A673 (cell line): ENCODE measurements around the gene ARPP21. TPM values are rescaled to one million over a fixed set of nuclear protein-coding genes. Genes with fewer than 3 reads are reported as not detected.

Experiments
- BruUV-seq: library from RNA; stranded (reverse); fragments of 400-500 nt; replicated peaks from 2 replicates; lab custom pipeline; 2021; lab: Mats Ljungman, UMichigan
- CTCF ChIA-PET: fragments of 300-600 bp; sonication (Branson Sonifier 250); formaldehyde crosslinking; loops from one replicate; lab custom pipeline; 2022; ENCODE audit warnings: antibody characterized with exemption; lab: Charles Lee
- POLR2A ChIA-PET: fragments of 300-600 bp; sonication (Branson Sonifier 250); formaldehyde crosslinking; loops from one replicate; lab custom pipeline; 2022; ENCODE audit warnings: antibody characterized with exemption; ENCODE audit not compliant: low non-redundant PET; lab: Charles Lee
- DNase-seq: peaks from one replicate; pipeline ENCODE4 v3.0.0-alpha.2; 2015; ENCODE audit warnings: low spot score
- H3K27ac ChIP-seq: fragments of 200-600 bp; sonication (generic); 2 replicates; pipeline ENCODE4 v1.5.1; 2016; ENCODE audit warnings: mixed run types, low read depth, mild to moderate bottlenecking, mixed read lengths, antibody characterized with exemption, low read length; ENCODE audit not compliant: poor library complexity, severe bottlenecking
- H3K27me3 ChIP-seq: fragments of 200-600 bp; sonication (generic); replicated peaks from 2 replicates; pipeline ENCODE4 v1.6.1; 2017; ENCODE audit warnings: mixed run types, low read depth, mild to moderate bottlenecking, mixed read lengths, antibody characterized with exemption, low read length; ENCODE audit not compliant: insufficient read depth, poor library complexity
- H3K36me3 ChIP-seq: fragments of 200-600 bp; sonication (generic); 2 replicates; pipeline ENCODE4 v1.6.1; 2016; ENCODE audit warnings: mixed run types, mild to moderate bottlenecking, mixed read lengths, antibody characterized with exemption, low read length; ENCODE audit not compliant: insufficient read depth, poor library complexity, severe bottlenecking
- H3K4me1 ChIP-seq: fragments of 200-600 bp; sonication (generic); 2 replicates; pipeline ENCODE4 v1.6.1; 2017; ENCODE audit warnings: mixed run types, mild to moderate bottlenecking, mixed read lengths, antibody characterized with exemption, low read length; ENCODE audit not compliant: insufficient read depth, poor library complexity, severe bottlenecking
- H3K4me3 ChIP-seq: fragments of 200-600 bp; sonication (generic); 2 replicates; pipeline ENCODE4 v1.5.1; 2016; ENCODE audit warnings: low read depth, mixed run types, mild to moderate bottlenecking, mixed read lengths, low read length; ENCODE audit not compliant: poor library complexity, severe bottlenecking
- H3K9me3 ChIP-seq: fragments of 200-600 bp; sonication (generic); 2 replicates; pipeline ENCODE4 v1.6.1; 2016; ENCODE audit warnings: mixed run types, low read depth, mild to moderate bottlenecking, mixed read lengths, antibody characterized with exemption, low read length; ENCODE audit not compliant: poor library complexity, severe bottlenecking
- EZH2 ChIP-seq: fragments of 200-600 bp; sonication (generic); IDR thresholded peaks from 2 replicates; pipeline ENCODE4 v1.6.1; 2017; ENCODE audit warnings: borderline replicate concordance, low read depth, mild to moderate bottlenecking, mixed read lengths, antibody characterized with exemption, low read length; ENCODE audit not compliant: poor library complexity, severe bottlenecking
- intact Hi-C: fragments of 100-400 bp; cut with micrococcal nuclease; formaldehyde crosslinking; loops from one replicate; pipeline ENCODE4 v1.10.0; 2022; ENCODE audit not compliant: unreplicated experiment
- total RNA-seq: library from RNA; stranded (reverse); gene quantifications from 2 replicates; pipeline ENCODE4 v1.2.3, GENCODE V29; 2021
- TF ChIP-seq, protein P1 (sequence below): fragments of 300-800, 200-600 bp; sonication (generic); conservative IDR thresholded peaks from 2 replicates; pipeline ENCODE4 v1.5.1; 2017; ENCODE audit warnings: low read depth, mild to moderate bottlenecking, antibody characterized with exemption, low read length, moderate library complexity, mixed read lengths

ARPP21 gene
- total RNA-seq, 1 experiment from 2014 or later = not detected

DNA sequence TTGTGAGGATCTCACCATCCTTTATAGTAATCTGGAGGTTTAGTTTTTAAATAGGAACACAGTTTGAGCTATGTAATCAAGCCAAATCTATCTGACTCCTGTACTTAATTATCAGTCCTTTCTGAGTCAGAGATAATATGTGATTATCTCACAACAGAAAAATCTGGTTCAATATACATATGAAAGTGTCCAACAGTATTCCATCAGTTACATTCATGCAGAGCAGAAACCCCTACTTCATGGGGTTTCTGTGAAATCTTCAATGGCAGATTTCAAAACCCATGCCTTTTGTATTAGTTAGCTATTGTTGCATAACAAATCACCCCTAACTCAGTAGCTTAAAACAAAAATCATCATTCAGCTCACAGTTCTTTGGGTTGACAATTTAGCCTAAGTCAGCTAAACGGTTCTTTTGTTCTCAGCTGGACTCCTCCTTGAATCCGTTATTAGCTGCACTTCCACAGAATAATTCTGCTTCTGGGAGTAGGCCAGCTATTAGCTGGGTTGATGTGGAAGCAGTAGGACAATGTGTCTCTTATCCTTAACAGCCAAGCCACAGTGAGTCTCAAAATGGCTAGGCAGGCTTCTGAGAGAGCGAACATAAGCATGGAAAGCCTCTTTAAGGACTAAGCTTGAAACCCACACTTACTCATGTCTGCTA is 42.9 kb upstream of the ARPP21 start:
- Histone ChIP-seq H3K36me3 (no peaks in the 10 kb centered on the region), H3K4me1 (no peaks in the 10 kb centered on the region), H3K4me3 (no peak overlapping the region), H3K9me3 (no peaks in the 10 kb centered on the region), H3K27ac (no peak overlapping the region), H3K27me3 (no peaks in the 10 kb centered on the region)
- intact Hi-C loops = no loop called here
- no peak for TF ChIP-seq EZH2
- DNase-seq = peak; percentile 4
- no TSS peak for BruUV-seq
- ChIA-PET CTCF (no interaction called here), POLR2A (no interaction called here)

DNA sequence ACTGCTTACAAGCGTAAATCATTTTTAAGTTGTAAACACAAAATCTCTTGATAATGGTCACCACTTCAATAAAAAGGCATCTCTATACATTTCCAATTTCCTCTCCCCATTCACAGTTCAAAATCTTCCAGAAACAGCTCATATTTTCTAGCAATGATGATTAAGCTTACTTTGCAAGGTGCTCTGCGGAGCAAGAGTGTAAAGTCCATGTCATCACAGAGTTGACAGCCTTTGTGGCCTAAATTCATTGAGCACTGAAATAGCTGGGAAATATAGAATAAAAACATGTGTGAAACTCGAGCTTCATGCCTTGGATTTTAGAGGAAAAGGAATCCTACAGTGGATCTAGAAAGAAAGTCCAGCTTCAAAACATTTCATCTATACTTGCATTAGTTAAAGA is 41.8 kb upstream of the ARPP21 start:
- no peak for DNase-seq
- ChIA-PET CTCF (no interaction called here), POLR2A (no interaction called here)
- intact Hi-C loops = no loop called here
- no peak overlapping the region for H3K27ac ChIP-seq
- no peaks in the 10 kb centered on the region for H3K36me3 ChIP-seq
- H3K27me3 ChIP-seq = no peaks in the 10 kb centered on the region
- no peaks in the 10 kb centered on the region for H3K9me3 ChIP-seq
- BruUV-seq = no TSS peak
- no peak for TF ChIP-seq EZH2
- TF ChIP-seq, protein P1, sequence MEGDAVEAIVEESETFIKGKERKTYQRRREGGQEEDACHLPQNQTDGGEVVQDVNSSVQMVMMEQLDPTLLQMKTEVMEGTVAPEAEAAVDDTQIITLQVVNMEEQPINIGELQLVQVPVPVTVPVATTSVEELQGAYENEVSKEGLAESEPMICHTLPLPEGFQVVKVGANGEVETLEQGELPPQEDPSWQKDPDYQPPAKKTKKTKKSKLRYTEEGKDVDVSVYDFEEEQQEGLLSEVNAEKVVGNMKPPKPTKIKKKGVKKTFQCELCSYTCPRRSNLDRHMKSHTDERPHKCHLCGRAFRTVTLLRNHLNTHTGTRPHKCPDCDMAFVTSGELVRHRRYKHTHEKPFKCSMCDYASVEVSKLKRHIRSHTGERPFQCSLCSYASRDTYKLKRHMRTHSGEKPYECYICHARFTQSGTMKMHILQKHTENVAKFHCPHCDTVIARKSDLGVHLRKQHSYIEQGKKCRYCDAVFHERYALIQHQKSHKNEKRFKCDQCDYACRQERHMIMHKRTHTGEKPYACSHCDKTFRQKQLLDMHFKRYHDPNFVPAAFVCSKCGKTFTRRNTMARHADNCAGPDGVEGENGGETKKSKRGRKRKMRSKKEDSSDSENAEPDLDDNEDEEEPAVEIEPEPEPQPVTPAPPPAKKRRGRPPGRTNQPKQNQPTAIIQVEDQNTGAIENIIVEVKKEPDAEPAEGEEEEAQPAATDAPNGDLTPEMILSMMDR = no peak
- no peak overlapping the region for H3K4me3 ChIP-seq
- H3K4me1 ChIP-seq = no peaks in the 10 kb centered on the region

DNA sequence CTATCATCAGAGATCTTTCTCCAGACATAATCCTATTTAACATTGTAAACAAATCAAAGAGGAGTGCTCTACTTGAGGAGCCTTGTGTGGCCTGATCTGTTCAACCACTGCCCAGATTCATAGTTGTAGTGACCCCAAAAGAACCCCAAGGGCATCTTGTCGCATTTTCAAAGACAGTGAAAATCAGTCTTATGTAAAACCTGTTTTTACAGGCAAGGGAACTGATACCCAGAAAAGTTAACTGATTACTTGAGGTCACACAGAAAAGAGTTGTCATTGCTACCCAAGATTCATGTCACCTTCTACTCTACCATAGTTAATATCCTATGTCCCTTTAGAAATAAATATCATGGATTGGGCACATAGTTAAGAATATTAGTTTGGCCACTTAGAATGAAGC is 40.5 kb upstream of the ARPP21 start:
- TF ChIP-seq, protein P1 = no peak
- TF ChIP-seq EZH2 = no peak
- CTCF ChIA-PET = no interaction called here
- no peak for DNase-seq
- Histone ChIP-seq H3K27ac (no peak overlapping the region), H3K36me3 (no peaks in the 10 kb centered on the region), H3K9me3 (no peaks in the 10 kb centered on the region), H3K4me3 (no peak overlapping the region), H3K27me3 (no peaks in the 10 kb centered on the region), H3K4me1 (no peaks in the 10 kb centered on the region)
- POLR2A ChIA-PET = no interaction called here
- intact Hi-C loops = no loop called here
- no TSS peak for BruUV-seq

DNA sequence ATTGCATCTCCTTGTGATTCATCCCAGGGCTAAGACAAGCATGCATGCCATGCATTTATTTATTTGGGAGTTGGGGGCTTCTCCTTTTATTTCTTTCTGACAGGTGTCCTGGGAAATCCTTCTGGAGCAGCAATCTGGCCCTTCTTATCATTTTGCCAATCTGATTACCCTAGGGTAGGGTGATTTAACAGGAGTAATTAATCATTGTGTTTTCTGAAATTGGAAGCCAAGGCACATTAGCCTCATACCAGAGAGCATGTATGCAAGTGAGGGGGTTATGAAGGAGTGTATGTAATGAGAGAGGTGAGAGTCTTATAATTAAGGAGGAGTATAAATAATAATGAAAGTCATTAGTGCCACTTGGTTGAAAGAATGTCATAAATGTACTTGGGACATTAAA is 37.4 kb upstream of the ARPP21 start:
- ChIA-PET POLR2A (no interaction called here), CTCF (no interaction called here)

More for the DNA sequence above, 37.4 kb upstream of the ARPP21 start:
- no peak for DNase-seq
- intact Hi-C loops = no loop called here
- H3K9me3 ChIP-seq = no peaks in the 10 kb centered on the region
- H3K4me3 ChIP-seq = no peak overlapping the region
- TF ChIP-seq, protein P1 = no peak
- no peak for TF ChIP-seq EZH2
- H3K27ac ChIP-seq = no peak overlapping the region
- no TSS peak for BruUV-seq
- no peaks in the 10 kb centered on the region for H3K27me3 ChIP-seq
- H3K4me1 ChIP-seq = no peaks in the 10 kb centered on the region
- no peaks in the 10 kb centered on the region for H3K36me3 ChIP-seq
